Measurements from ENCODE around the gene FKBP7. TPM values are rescaled to one million over a fixed set of nuclear protein-coding genes. Genes with fewer than 3 reads are reported as not detected.
"Not testable (repeated sequence)": the region's sequence is repeated elsewhere in the genome, so short reads cannot be mapped to it uniquely, and the experiment has no call there.

Gene FKBP7, protein sequence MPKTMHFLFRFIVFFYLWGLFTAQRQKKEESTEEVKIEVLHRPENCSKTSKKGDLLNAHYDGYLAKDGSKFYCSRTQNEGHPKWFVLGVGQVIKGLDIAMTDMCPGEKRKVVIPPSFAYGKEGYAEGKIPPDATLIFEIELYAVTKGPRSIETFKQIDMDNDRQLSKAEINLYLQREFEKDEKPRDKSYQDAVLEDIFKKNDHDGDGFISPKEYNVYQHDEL
- 3.6 and 10.5 TPM in 2 replicates for total RNA-seq (2014; rRNA removed; shearing (Covaris generic))

DNA sequence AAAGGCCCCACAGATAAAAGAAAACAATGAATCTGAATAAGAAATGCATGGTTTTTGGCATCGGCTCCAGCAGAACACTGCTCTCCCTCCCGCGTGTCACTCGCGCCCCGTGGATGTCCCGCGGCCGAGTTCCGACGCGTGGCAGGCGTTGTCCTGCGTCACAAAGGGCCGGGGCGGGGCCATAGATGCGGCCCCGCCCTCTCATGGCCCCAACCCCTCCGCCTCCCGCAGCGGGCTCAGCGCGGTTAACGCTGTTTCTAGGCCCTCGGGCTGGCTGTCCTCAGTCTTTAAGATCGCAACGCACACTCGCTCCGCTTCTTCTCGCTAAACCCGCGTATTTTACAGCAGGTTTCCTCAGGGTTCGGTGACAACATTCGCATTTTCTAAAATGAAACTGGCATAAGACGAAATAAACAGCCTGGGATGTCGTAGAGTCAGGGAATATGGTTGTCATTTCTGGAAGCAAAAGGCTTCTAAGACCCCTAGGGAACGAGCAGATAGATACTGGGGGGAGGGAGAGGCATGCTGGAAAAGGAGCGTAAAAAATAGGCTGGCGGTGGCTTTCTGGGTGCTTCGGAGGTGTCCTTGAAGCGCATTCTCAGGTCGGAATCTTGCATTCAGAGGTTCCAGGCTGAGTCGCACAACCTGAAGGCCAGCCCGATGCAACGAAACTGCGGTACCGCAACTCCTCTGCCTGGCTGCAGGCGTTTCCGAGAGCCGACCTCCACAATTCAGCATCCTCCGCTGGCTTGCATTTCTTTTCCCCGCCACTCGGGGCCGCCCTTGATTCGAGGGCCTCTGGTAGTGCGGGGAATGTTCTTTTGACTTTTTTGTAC is at the start of gene FKBP7:
Gene FKBP7 (minus strand): TSS at position 162 of the 836 bp plus-strand sequence. CDS start 101 bp downstream, at position 61.
- DNase-seq (ENCODE audit: low spot score): peak; percentile 77

DNA sequence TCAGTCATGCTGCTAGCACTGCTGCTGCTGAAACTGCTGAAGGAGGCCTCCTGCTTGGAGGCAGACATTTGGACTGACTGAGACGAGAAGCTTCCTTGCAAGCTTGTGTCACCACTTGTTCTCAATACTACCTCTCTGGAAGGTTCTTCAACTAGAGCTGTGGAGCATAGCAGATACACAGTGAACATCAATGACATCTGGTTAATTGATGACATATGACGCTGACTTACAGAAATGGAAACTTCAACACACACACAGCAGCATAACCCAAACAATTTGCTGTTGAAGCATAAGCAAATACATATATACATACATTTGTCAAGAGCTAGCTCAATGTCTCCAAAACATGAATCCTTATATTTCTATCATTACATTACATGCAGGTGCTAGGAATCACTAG is 49.2 kb upstream of the FKBP7 start:
- no peak for DNase-seq (ENCODE audit: low spot score)

DNA sequence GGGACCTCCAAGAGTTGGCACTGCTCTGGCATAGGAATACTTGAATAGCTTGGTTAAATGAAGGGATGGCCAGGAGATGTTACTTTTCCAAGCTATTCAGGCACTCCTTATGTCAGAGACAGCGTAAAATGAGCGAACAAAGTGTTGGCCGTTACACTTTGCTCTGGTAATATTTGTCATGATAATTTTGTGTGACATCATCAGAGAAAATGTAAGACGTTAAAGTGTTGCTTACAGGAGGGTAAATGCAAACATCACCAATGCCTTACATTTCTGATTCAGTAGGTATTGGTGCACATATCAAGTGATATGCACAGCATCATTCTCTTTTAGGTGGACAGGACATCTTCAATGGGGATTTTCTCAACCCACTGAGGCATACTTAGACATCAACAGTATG is 47.9 kb upstream of the FKBP7 start:
- DNase-seq (ENCODE audit: low spot score): no peak

DNA sequence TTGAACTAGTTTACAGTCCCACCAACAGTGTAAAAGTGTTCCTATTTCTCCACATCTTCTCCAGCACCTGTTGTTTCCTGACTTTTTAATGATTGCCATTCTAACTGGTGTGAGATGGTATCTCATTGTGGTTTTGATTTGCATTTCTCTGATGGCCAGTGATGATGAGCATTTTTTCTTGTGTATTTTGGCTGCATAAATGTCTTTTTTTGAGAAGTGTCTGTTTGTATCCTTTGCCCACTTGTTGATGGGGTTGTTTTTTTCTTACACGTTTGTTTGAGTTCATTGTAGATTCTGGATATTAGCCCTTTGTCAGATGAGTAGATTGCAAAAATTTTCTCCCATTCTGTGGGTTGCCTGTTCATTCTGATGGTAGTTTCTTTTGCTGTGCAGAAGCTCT is 47.1 kb upstream of the FKBP7 start:
- DNase-seq (ENCODE audit: low spot score): not testable (repeated sequence)

DNA sequence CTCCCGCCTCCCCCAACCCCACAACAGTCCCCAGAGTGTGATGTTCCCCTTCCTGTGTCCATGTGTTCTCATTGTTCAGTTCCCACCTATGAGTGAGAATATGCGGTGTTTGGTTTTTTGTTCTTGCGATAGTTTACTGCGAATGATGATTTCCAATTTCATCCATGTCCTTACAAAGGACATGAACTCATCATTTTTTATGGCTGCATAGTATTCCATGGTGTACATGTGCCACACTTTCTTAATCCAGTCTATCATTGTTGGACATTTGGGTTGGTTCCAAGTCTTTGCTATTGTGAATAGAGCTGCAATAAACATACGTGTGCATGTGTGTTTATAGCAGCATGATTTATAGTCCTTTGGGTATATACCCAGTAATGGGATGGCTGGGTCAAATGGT is 46.6 kb upstream of the FKBP7 start:
- not testable (repeated sequence) for DNase-seq (ENCODE audit: low spot score)

DNA sequence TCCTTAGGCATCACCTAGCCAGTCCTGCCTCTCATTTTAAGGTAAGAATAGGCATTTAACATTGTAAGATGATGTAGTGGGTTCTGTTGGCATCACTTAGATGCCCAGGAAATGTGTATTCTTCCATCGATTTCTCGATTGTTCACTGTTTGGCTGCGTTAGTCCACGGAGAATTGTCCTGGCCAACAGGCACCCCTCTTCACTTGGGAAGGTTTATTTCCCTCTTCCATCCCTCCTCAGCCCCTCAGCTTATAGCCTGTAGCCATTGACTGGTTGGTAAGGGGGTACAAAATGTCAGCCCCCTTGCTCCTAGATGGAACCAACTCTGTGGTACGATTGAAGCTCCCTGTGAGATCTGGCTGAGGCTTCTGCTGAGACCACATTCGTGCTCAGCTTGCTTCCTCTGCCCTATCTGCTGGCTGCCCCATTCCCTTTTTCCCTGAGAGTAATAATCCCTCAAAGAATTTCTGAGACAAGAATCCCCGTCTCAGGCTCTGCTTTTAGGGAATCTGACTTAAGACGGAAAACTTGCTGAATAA is 45.3 kb upstream of the FKBP7 start:
- no peak for DNase-seq (ENCODE audit: low spot score)

DNA sequence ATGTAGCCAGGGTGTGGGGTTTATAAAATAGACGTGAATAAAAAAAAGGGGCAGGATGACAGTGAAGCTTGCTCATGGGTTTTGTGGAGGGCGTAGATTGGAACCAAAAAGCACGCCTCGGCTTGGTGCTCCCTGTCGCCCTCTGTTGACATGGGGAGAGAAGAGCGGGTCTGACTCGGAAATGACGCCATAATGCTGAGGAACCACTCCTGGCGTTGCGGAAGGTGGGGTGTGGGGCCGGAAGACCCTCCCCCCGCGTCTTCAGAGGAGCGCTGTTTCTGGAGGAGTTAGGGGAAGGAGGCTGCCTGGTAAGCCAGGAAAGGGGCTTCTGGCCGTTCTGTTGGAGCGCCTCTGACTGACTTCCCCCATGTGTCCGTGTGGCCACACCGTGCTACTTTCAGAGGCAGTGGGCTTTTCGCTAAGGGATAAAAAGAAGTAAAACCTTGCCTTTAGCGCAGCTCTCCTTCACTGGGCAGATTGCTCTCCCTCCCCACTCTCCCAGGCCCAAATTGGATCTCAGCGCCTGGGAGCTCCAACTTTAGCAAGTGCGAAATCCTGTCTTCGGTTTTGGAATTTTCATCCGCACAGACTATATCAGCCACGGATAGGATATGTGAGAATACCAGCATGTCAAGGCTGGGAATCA is 44.7 kb upstream of the FKBP7 start:
- peak; percentile 89 for DNase-seq (ENCODE audit: low spot score)

DNA sequence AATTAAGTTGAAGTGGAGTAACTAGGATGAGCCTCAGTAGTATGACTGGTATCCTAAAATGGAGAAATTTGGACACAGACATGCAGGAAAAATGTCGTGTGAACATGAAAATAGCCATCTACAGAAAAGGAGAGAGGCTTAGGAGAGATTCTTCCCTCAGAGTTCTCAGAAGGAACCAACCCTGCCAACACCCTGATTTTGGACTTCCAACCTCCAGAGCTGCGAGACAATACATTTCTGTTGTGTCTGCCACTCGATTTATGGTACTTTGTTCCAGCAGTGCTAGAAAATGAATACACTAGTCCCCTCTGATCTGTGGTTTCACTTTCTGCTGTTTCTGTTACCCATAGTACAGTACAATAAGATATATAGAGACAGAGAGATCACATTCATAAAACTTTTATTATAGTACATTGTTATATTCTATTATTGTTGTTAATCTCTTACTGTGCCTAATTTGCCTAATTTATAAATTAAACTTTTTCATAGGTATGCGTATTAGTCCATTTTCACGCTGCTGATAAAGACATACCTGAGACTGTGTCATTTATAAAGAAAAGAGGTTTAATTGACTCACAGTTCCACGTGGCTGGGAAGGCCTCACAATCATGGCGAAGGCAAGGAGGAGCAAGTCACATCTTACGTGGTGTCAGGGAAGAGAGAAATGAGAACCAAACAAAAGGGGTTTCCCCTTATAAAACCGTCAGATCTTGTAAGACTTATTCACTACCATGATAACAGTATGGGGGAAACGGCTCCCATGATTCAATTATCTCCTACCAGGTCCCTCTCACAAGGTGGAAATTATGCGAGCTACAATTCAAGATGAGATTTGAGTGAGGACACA is 43.1 kb upstream of the FKBP7 start:
- no peak for DNase-seq (ENCODE audit: low spot score)

DNA sequence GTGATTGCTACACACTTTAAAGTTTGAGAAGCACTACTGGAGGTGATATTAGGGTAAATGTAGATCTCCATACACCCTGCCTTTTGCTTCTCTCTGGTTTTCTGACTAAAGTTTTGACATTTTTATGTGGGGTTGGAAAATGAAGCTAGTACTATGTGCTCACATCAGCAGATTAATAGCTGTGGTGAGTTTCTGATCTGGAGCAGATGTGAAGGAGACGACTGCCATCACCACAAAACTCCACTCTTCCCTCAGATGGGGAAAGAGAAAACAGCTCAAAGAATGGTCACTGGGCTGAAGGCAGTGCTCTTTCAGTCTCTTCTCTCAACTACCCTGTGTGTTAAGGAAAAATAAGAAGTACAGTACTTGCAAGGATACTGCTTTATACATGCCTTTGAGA is 39.1 kb upstream of the FKBP7 start:
- no peak for DNase-seq (ENCODE audit: low spot score)

DNA sequence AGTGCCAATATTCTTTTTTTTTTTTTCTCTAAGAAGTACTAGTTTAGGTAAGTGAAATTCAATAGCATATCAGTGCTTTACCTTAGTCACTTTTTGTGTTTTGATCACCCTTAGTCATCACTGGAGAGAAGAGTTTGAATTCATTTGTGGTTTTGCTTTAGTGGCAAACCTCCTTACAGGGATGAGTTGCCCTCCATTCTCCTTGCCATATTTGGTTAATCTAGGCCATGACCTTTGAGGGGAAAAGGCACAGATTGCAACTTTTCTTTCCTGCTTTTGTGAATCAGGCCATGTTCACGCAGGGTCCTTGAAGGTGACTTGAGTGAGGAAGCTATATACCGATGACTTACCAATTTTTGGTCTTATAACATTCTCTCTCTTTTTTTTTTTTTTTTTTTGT is 36.3 kb upstream of the FKBP7 start:
- peak; percentile 91 for DNase-seq (ENCODE audit: low spot score)

DNA sequence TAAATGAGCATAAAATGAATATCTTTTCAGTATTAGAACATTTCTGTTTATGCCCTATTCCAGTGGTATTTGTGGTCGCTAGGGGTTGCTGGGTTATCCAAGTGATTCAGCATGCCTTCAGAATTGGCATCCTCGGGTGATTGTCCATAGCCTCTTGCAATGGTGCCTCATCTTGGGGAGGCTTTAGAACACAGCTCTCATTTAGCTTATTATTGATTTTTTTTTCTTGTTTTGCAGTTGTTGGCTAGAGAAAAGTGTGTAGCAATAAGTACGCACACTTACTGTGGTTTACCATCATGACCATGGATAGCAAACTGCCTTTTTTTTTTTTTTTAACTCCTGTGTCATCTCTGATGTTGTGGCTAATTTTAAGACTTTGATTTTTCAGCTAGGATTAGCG is 35.5 kb upstream of the FKBP7 start:
- peak; percentile 52 for DNase-seq (ENCODE audit: low spot score)

DNA sequence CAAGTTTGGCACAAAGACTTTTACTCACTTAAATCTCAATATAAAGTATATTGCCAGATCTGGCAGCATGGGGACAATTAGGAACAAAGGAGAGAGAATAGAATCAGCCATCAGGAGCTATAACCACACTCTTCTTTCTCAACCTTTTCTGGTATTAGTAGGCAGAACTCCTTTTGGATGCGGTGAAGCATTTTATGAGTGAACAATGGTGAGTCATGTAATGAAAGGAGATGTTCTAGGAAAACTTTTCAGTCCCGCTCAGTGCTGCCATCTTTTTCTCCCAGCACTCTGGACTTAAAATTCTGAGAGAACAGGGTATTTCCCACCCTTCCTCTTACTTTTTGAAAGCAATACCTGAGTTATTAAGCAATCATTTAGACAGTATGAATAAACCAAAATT is 34.1 kb upstream of the FKBP7 start:
- DNase-seq (ENCODE audit: low spot score): peak; percentile 79

DNA sequence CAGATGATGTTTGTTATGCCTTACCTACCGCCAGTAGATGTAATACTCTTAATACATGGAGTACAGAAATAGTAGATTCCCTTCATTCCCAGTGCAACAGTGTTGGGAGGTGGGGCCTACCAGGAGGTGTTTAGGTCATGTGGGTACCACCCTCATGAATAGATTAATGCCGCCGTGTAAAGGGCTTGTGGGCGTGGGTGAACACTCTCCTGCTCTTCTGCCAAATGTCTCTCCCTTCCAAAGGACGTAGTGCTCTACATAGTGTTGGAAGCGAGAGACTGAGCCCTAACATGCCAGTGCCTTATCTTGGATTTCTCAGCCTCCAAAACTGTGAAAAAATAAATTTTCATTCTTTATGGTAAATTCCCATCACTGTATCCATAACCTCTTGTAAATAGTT is 32.0 kb upstream of the FKBP7 start:
- no peak for DNase-seq (ENCODE audit: low spot score)

DNA sequence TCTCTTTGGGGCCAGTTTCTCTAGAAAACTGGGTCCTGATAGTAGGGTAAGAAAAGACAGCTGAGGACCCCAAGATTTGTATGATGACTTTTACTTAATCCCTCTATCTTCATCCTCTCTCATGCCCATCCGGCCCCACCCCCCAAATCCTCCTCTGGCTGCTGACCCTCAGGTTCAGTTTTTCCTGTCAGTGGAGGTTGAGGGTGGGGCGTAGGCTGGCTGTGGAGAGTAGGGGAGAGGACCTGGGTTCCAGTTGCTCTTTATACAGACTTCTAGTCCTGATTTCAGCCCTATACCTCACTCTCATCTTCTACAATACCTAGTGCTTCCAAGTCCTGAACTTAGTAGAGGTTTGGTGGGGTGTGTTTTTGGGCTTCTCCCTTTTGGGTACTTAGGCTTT is 30.2 kb upstream of the FKBP7 start:
- DNase-seq (ENCODE audit: low spot score): no peak

DNA sequence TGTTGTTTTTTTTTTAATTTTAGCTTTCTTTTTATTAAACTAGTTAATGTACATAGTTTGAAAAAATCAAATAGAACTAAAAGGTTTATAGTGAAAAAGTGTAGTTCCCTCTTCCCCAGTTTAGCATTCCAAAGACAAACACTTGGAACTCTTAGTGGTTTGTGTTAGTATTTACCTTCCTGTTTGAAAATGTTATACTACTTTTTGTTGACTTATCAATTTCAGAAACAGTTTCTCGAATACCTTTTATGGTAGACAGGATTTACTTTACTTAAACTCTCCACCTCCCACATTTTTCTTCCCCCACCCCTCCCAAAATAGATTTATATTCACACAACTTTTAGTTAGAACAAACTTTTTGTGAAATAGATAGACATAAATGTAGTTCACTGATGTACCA is 28.5 kb upstream of the FKBP7 start:
- DNase-seq (ENCODE audit: low spot score): no peak

DNA sequence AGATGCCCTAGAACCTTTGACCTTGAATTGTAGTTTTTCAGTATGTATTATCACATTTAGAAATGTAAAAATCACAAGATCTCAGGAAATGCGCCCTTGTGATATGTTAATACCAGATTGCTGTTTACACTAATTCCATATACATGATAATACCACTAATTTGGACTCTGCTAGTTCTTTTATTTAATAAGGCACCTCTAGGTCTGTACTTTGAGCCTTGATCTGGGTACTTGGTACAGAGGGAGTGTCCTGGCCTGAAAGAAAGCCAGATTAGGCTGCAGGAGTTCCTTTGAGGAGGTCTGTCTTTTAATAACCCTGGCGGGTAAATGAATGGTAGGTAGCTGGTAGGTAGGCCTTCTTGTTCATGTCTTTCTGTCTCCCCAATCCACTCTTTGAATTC is 28.1 kb upstream of the FKBP7 start:
- no peak for DNase-seq (ENCODE audit: low spot score)

DNA sequence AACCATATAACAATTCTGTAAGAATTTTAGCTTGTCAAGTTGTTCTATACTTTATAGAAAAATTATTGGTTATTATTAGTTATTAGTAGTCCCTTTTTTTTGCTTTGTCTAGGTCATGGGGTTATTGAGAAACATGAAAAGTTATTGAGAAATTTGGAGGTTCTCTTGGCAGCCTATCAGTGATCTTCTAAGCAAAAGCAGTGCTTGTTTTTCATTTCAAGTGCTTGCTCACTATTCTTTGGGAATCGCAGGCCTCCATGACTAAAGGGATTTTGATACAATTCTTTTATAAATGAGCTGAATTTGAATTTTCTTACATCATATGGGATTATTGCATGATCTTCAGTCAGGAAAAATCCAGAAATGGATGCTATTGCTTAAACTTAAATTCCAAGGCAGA is 27.7 kb upstream of the FKBP7 start:
- DNase-seq (ENCODE audit: low spot score): no peak

DNA sequence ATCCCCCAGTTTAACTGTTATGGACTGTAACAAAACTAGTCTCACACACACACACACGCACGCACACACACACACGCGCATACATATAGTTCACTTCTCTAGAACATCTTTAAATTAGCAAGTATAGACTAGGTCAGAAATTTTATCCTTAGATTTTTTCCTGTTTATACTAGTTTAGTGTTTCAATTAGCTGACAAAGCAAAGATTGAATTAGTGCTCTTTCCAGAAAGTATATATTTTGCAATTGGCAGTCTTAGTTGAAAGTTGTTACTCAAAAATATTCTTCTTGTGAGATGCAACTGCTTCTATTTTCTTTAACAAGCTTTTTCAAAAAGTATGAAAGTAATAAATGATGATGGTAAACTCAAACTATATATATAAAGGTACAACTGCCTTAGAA is 24.4 kb upstream of the FKBP7 start:
- DNase-seq (ENCODE audit: low spot score): no peak

DNA sequence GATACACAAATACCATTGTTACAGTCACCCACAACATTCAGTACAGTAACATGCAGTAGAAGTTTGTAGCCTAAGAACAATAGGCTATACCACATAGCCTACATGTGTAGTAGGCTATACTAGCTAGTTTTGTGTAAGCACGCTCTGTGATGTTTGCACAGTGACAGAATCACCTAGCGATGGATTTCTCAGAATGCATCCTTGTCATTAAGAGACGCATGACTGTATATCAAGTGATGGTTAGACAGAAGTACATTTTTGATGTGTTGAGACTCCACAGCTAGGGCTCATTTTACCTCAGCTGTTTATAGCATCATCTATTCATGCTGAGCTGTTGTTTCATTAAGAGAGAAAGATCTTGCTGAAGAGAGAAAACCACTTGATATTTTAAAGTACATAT is 21.2 kb upstream of the FKBP7 start:
- DNase-seq (ENCODE audit: low spot score): no peak

DNA sequence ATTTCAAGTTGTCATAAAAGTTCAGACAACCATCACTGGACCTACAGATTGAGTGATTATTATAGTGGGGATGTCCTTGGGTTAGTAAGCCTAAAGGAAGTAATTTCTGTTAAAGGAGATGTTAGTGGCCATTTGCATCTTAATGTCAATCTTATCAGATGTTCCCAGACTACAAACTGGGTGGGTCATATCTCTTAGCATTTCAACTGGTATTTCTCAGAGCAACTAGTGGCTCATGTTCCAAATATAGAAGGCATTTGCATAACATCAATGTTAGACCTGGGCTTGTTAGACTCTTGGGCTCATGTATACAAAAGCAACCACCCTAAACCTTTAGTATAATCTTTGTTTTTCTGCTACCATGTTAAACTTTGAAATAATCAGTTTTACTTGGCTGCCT is 19.7 kb upstream of the FKBP7 start:
- no peak for DNase-seq (ENCODE audit: low spot score)

DNA sequence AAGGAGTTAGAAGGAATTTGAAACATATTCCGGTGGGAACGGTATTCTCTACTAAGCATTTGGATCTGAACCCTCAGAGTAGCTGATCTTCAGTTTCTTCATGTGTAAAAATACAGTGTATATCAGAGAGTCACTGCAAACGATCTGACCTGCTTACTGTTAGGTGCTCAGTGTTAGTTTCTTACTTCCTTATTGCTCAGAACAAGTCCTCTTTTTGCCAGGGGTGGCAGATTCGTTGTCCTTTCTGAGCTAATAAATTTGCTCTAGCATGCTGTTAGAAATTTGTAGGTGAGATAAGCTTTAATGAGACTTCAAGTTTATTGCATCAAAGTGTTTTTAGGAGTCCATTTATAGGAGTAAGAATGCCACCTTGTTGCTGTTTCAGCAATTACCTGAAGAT is 17.6 kb upstream of the FKBP7 start:
- no peak for DNase-seq (ENCODE audit: low spot score)

DNA sequence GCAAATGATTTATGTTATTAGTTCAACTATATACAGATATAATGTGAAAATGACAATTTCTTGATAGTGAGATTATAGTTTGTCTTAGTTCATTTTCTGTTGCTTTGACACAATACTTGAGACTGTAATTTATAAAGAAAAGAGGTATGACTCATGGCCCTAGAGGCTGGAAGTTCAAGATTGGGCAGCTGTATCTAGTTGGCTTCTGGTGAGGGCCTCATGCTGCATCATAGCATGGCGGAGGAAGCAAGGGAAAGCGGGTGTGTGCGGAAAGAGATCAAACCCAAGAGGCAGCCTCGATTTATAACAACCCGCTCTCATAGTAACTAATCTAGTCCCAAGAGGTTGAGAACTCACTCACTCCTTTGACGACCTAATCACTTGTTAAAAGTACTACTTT is 13.2 kb upstream of the FKBP7 start:
- no peak for DNase-seq (ENCODE audit: low spot score)

All from A172 (cell line).